Activated T-cell treated with anti-CD3 and anti-CD28 coated beads for 24 hours (primary cell): ENCODE data around the gene CD300LG.
A peak's percentile ranks its signal among the peaks of the same experiment; 100 is the strongest.
"Not testable (repeated sequence)": the region's sequence is repeated elsewhere in the genome, so short reads cannot be mapped to it uniquely, and the experiment has no call there.

Experiments used
- DNase-seq: peaks from one replicate; pipeline ENCODE4 v3.0.0-alpha.2; 2020; ENCODE audit warnings: low read depth

The CD300LG gene

GRCh38 chr17:43855061-43855460 is 8.1 kb downstream of the CD300LG start:
- DNase-seq = no peak

GRCh38 chr17:43856141-43856540 is 9.2 kb downstream of the CD300LG start:
- no peak for DNase-seq

DNA sequence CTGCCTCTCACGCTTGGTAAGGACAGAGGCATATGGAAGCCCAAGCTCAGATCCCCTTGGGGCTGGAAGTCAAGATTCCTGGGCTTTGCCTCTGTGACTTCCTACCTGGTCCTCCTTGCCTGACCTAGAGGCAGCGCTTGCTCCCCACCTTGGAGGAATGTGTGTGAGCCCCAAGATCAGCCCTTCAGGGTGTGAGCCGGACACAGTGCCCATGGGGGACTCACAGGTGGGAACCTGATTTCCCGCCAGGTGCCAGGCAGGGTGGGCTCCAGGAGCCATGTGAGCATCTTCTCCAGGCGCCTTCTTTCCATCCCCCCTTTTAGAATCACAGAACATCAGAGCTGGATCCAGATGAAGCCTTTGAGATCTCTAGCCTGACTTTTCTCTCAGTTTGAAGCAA is 10.2 kb downstream of the CD300LG start:
- DNase-seq = no peak

GRCh38 chr17:43857957-43858600 is 11.1 kb downstream of the CD300LG start:
- no peak for DNase-seq

GRCh38 chr17:43860077-43860725 is 13.2 kb downstream of the CD300LG start:
- no peak for DNase-seq

GRCh38 chr17:43860927-43861622 is 14.1 kb downstream of the CD300LG start:
- no peak for DNase-seq

DNA sequence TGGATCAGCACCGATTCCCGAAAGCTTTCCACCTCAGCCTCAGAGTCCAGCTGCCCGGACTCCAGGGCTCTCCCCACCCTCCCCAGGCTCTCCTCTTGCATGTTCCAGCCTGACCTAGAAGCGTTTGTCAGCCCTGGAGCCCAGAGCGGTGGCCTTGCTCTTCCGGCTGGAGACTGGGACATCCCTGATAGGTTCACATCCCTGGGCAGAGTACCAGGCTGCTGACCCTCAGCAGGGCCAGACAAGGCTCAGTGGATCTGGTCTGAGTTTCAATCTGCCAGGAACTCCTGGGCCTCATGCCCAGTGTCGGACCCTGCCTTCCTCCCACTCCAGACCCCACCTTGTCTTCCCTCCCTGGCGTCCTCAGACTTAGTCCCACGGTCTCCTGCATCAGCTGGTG is 15.0 kb downstream of the CD300LG start:
- DNase-seq = no peak

GRCh38 chr17:43864161-43864984 is 17.4 kb downstream of the CD300LG start:
- no peak for DNase-seq

DNA sequence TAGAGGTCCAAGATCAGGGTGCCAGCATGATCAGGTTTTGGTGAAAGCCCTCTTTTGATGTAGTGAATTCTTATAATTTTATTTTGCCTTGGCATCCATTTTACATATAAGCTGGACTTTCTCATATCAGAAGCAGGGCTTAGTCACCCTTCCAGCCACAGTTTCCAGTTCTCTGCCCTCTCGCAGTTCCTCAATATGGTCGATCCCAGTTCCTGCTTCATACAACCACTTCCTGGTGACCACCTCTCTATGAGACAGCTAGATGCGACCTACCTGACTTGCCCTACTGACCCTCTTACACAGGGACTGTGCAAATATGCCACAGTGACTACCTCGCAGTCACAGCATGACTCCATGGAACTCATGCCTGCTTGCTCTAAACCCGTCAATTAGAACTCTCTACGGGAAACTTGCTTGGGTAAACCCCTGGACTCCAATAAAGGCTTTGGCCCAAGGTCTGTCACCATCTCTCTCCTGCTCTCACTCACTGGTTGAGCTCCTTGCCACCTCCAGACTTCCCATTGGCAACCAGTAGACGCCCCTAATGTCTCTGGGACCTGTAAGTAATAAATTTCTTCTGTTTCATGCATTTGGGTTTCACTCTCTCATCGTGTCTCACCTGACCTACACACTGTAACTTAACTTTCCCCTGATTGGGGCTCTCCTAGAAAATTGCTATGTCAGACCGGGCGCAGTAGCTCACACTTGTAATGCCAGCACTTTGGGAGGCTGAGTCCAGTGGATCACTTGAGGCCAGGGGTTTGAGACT is 21.4 kb downstream of the CD300LG start:
- no peak for DNase-seq

- DNase-seq = not testable (repeated sequence)
Measured at GRCh38 chr17:43869031-43869430, 22.1 kb downstream of the CD300LG start.

- no peak for DNase-seq
Measured at GRCh38 chr17:43871946-43872690, 25.1 kb downstream of the CD300LG start.

DNA sequence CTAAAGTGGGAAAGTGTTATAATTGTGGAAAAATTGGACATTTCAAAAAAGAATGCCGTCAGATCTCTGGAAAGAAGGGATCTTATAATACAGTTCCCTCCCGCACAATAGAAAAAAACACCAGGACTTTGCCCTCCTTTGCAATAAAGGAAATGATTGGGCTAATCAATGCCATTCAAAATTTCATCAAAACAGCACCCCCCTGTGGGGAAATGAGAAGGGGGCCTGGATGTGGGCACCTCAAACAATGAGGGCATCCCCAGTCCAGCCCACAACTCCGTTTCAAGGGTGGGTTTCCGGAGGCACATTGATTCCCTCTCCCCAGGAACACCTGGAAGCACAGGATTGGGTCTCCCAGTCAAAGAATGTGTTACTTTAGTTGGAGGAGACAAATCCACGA is 26.1 kb downstream of the CD300LG start:
- DNase-seq = no peak

DNA sequence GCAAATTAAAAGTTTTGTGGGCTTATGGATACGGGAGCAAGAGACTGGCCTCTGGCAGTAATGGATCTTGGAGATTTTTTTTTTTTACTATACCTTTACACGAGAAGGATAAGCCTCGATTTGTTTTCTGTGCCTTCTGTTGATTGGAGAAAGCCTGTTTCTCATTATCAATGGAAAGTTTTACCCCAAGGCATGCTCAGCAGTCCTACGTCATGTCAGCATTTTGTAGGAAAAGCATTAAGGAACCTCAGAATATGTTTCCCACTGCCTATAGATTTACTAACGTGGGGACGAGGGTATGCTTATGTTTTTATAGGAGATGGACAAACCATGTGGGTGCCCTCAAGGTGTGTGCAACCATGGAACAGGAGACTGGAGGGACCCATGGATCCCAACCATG is 26.8 kb downstream of the CD300LG start:
- no peak for DNase-seq

DNA sequence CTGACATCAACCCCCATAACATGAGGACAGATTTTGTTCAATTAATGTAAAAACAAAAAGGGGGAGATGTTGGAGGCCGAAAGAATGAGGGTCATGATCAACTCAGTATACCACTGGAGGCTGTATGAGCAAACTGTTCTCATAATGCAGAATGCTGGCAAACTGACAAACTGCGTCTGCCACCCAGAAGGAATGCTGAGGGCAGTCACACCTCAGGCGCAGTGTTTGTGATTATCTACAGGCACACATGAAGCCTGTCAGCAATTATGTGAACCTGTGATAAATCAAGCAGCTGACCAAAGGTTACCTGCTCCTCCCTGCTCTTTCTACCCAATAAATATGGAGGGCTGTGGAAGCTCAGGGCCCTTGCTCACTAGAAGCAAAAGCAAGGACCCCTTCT is 27.3 kb downstream of the CD300LG start:
- no peak for DNase-seq

DNA sequence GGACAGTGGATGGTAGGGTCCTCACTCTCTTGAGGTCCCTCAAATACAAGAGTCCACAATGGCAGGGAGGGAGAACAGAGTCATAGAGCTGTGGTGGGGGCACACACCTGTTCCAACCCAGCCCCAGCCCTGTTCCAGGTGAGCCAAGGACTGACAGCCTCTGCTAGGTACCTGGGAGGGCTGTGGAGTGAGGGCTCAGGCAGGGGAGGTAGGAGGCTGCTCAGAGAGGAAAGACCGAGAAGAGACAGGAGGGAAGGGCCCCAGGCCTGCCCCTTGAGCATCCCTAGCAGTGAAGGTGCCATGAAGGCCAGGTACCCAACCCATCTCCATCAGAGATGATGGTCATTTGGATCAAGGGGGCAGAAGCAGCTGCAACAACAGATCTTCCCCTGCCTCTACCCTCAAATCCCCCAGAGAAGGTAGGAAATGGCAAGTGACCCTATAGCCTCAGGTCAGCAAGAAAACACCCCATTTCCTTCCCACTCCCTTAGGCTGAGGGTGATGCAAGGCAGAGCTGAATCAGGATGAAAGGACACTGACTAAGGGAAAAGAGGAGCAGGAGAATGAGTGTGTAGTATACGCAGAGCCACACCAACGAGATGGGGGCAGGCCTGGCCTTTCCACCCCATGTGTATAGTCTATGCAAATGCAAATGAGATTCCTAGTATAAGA is 28.6 kb downstream of the CD300LG start:
- DNase-seq = no peak

GRCh38 chr17:43877031-43877430 is 30.1 kb downstream of the CD300LG start:
- DNase-seq = no peak

- DNase-seq = no peak
Measured at GRCh38 chr17:43877451-43878155, 30.6 kb downstream of the CD300LG start.

- peak; percentile 55 for DNase-seq
Measured at GRCh38 chr17:43878260-43879175, 31.5 kb downstream of the CD300LG start.
